IMR-90 (cell line): ENCODE results near the gene PREB. TPM values are rescaled to one million over a fixed set of nuclear protein-coding genes. Genes with fewer than 3 reads are reported as not detected.

Experiments used
- ATAC-seq: fragments of 200-7000 bp; cut with Tn5 transposase; 2 replicates; pipeline ENCODE4 v1.9.1; 2020; ENCODE audit warnings: low read depth, mild to moderate bottlenecking, moderate library complexity
- BruUV-seq: library from RNA; stranded (reverse); fragments of 400-500 nt; replicated peaks from 2 replicates; lab custom pipeline; 2021; lab: Mats Ljungman, UMichigan
- CTCF ChIA-PET: fragments of 300-600 bp; formaldehyde crosslinking; extraction: SDS; loops from one replicate; lab custom pipeline; 2021; ENCODE audit warnings: antibody characterized with exemption; lab: Yijun Ruan, JAX
- POLR2A ChIA-PET: fragments of 300-600 bp; sonication (Branson Sonifier 250); formaldehyde crosslinking; loops from one replicate; lab custom pipeline; 2022; ENCODE audit warnings: antibody characterized with exemption; ENCODE audit not compliant: unreplicated experiment; lab: Charles Lee
- DNase-seq: peaks from one replicate; pipeline ENCODE4 v3.0.0; 2013
- H2AFZ ChIP-seq: replicated peaks from 2 replicates; pipeline ENCODE3; 2013; ENCODE audit warnings: low read length, mild to moderate bottlenecking; ENCODE audit not compliant: poor library complexity
- H2AK5ac ChIP-seq: 2 replicates; pipeline ENCODE4 v1.6.1; 2013; ENCODE audit warnings: low read depth, low read length, inconsistent platforms
- H2AK9ac ChIP-seq: replicated peaks from 2 replicates; pipeline ENCODE3; 2013; ENCODE audit warnings: mild to moderate bottlenecking, low read depth, low read length, moderate library complexity; ENCODE audit not compliant: poor library complexity
- H2BK120ac ChIP-seq: 2 replicates; pipeline ENCODE4 v1.6.1; 2013; ENCODE audit warnings: low read depth, low read length, inconsistent platforms
- H2BK15ac ChIP-seq: 3 replicates; pipeline ENCODE4 v1.6.1; 2013; ENCODE audit warnings: low read depth, low read length, inconsistent platforms
- H2BK20ac ChIP-seq: 2 replicates; pipeline ENCODE4 v1.6.1; 2013; ENCODE audit warnings: low read depth, mild to moderate bottlenecking, inconsistent platforms, low read length, moderate library complexity
- H2BK5ac ChIP-seq: 2 replicates; pipeline ENCODE4 v1.6.1; 2013; ENCODE audit warnings: mild to moderate bottlenecking, low read depth, low read length, inconsistent platforms; ENCODE audit not compliant: poor library complexity, severe bottlenecking
- H3K14ac ChIP-seq: replicated peaks from 2 replicates; pipeline ENCODE4 v1.6.1; 2013; ENCODE audit warnings: low read depth, low read length, inconsistent platforms
- H3K18ac ChIP-seq: 2 replicates; pipeline ENCODE4 v1.6.1; 2013; ENCODE audit warnings: low read depth, low read length, control low read depth
- H3K23ac ChIP-seq: 2 replicates; pipeline ENCODE4 v1.6.1; 2013; ENCODE audit warnings: low read depth, low read length, inconsistent platforms
- H3K27ac ChIP-seq: 2 replicates; pipeline ENCODE4 v1.5.1; 2013; ENCODE audit warnings: mild to moderate bottlenecking, control low read depth, low read length; ENCODE audit not compliant: insufficient read depth
- H3K27me3 ChIP-seq: 2 replicates; pipeline ENCODE4 v1.6.1; 2013; ENCODE audit warnings: low read length; ENCODE audit not compliant: control insufficient read depth, insufficient read depth
- H3K36me3 ChIP-seq: 2 replicates; pipeline ENCODE4 v1.6.1; 2013; ENCODE audit warnings: low read length, mixed read lengths; ENCODE audit not compliant: control insufficient read depth, insufficient read depth
- H3K4ac ChIP-seq: 2 replicates; pipeline ENCODE4 v1.6.1; 2013; ENCODE audit warnings: low read depth, low read length, inconsistent platforms
- H3K4me1 ChIP-seq: 2 replicates; pipeline ENCODE4 v1.6.1; 2013; ENCODE audit warnings: low read length, mixed read lengths; ENCODE audit not compliant: control insufficient read depth, insufficient read depth
- H3K4me2 ChIP-seq: 2 replicates; pipeline ENCODE4 v1.6.1; 2013; ENCODE audit warnings: low read depth, mild to moderate bottlenecking, control low read depth, low read length, moderate library complexity
- H3K4me3 ChIP-seq: 2 replicates; pipeline ENCODE4 v1.5.1; 2013; ENCODE audit warnings: low read depth, mild to moderate bottlenecking, control low read depth, low read length, moderate library complexity; ENCODE audit not compliant: insufficient read depth
- H3K56ac ChIP-seq: 2 replicates; pipeline ENCODE4 v1.6.1; 2013; ENCODE audit warnings: low read length, inconsistent platforms; ENCODE audit not compliant: insufficient read depth; ENCODE audit errors: extremely low read depth
- H3K79me1 ChIP-seq, 2 experiments: 2 replicates each; pipeline ENCODE4 v1.6.1; 2013; ENCODE audit warnings: low read length in 2 of 2, inconsistent platforms in 1 of 2, low read depth in 1 of 2
- H3K9ac ChIP-seq: 2 replicates; pipeline ENCODE4 v1.6.1; 2013; ENCODE audit warnings: low read depth, low read length, control low read depth
- H3K9me1 ChIP-seq: 2 replicates; pipeline ENCODE4 v1.6.1; 2013; ENCODE audit warnings: low read length, inconsistent platforms; ENCODE audit not compliant: insufficient read depth
- H3K9me3 ChIP-seq: 2 replicates; pipeline ENCODE4 v1.6.1; 2013; ENCODE audit warnings: low read length; ENCODE audit not compliant: control insufficient read depth, insufficient read depth
- H4K20me1 ChIP-seq: 2 replicates; pipeline ENCODE4 v1.6.1; 2013; ENCODE audit warnings: low read length, inconsistent platforms; ENCODE audit not compliant: insufficient read depth
- H4K5ac ChIP-seq: 2 replicates; pipeline ENCODE4 v1.6.1; 2013; ENCODE audit warnings: mild to moderate bottlenecking, low read depth, low read length, control low read depth
- H4K8ac ChIP-seq, 2 experiments: 2 replicates each; pipeline ENCODE4 v1.6.1; 2013; ENCODE audit warnings: low read depth in 2 of 2, low read length in 2 of 2, control low read depth in 1 of 2, inconsistent platforms in 1 of 2
- H4K91ac ChIP-seq: 2 replicates; pipeline ENCODE4 v1.6.1; 2013; ENCODE audit warnings: low read depth, low read length, inconsistent platforms; ENCODE audit not compliant: insufficient read depth
- FOS ChIP-seq: fragments of 150-350 bp; IDR thresholded peaks from 2 replicates; pipeline ENCODE4 v1.6.1; 2016; ENCODE audit warnings: low read depth, low read length
- MAFK ChIP-seq: IDR thresholded peaks from 2 replicates; pipeline ENCODE4 v1.6.1; 2012; ENCODE audit warnings: low read depth, low read length, improper control_type of control experiment
- NFE2L2 ChIP-seq: fragments of 150-350 bp; IDR thresholded peaks from 2 replicates; pipeline ENCODE4 v1.6.1; 2016; ENCODE audit warnings: low read depth, mild to moderate bottlenecking, low read length
- POLR2A ChIP-seq: IDR thresholded peaks from 2 replicates; pipeline ENCODE4 v1.6.1; 2012; ENCODE audit warnings: mild to moderate bottlenecking, low read depth, low read length
- USF2 ChIP-seq: fragments of 150-350 bp; IDR thresholded peaks from 2 replicates; pipeline ENCODE4 v1.6.1; 2017; ENCODE audit warnings: mild to moderate bottlenecking, antibody characterized with exemption, low read length, low read depth
- WGBS, 2 experiments: methylation state at CpG; one replicate each; pipeline versions ENCODE4 v1.1.5 to v1.1.7; 2013; ENCODE audit warnings: missing lambda C conversion rate in 2 of 2; ENCODE audit not compliant: insufficient read length in 1 of 2; ENCODE audit errors: extremely low coverage in 2 of 2; 5-methylcytosine and 5-hydroxymethylcytosine counted together
- dilution Hi-C: fragments of 300-500 bp; cut with HindIII; formaldehyde crosslinking; loops from one replicate; pipeline ENCODE4 v1.14.3; 2018; ENCODE audit warnings: low sequenced_read_pairs; ENCODE audit not compliant: unreplicated experiment
- in situ Hi-C: fragments of 300-500 bp; cut with MboI; formaldehyde crosslinking; loops from 3 replicates; pipeline ENCODE4 v1.14.3; 2019; ENCODE audit warnings: low sequenced_read_pairs, inconsistent platforms, mixed read lengths
- intact Hi-C: fragments of 100-400 bp; cut with micrococcal nuclease; formaldehyde crosslinking; loops from 2 replicates; pipeline ENCODE4 v1.10.0; 2022
- polyA plus RNA-seq, 3 experiments: library from polyadenylated mRNA; depleted of rRNA; stranded (reverse); fragments of >200 nt; gene quantifications; 2 replicates each; pipeline ENCODE4 v1.2.3, GENCODE V29; 2012; ENCODE audit warnings: low replicate concordance in 1 of 3
- total RNA-seq: library from RNA; depleted of rRNA; stranded (reverse); fragments of >200 nt; gene quantifications from 2 replicates; pipeline ENCODE4 v1.2.3, GENCODE V29; 2012

The PREB gene
- total and polyA plus RNA-seq, 2 of the 4 experiments (the other 2 are of a cell fraction), result 38.9 to 52.2 TPM

- Histone ChIP-seq H2AK5ac (no peak overlapping the region), H2BK120ac (no peak overlapping the region), H3K23ac (no peak overlapping the region), H4K91ac (no peak overlapping the region), H3K36me3 (peaks cover 13% of the 10 kb centered on the region), H3K4ac (no peak overlapping the region), H3K14ac (no peak overlapping the region), H3K9ac (no peak overlapping the region), H3K4me2 (no peak overlapping the region), H3K18ac (no peak overlapping the region), H2AK9ac (no peak overlapping the region), H4K5ac (no peak overlapping the region), H3K56ac (no peak overlapping the region), H3K9me3 (no peaks in the 10 kb centered on the region), H2BK20ac (no peak overlapping the region), H3K79me1 (peaks cover 14 to 25% of the 10 kb centered on the region in 2 experiments), H2BK15ac (no peak overlapping the region), H3K9me1 (peaks cover 14% of the 10 kb centered on the region), H2AFZ (no peak overlapping the region), H4K20me1 (peaks cover 12% of the 10 kb centered on the region), H3K27ac (no peak overlapping the region), H3K4me3 (no peak overlapping the region), H3K27me3 (peaks cover 15% of the 10 kb centered on the region; the same call in 1 of the 2 replicates), H4K8ac (no peak overlapping the region), H2BK5ac (no peak overlapping the region), H3K4me1 (peaks cover 9% of the 10 kb centered on the region)
- WGBS, 2 experiments, result 77% methylated on average over 2 of the region's 7 CpGs; no CpG with 5 or more reads in 1 of the 2 experiments
- ATAC-seq, result no peak
- DNase-seq, result no peak
- intact Hi-C loops, result no loop called here
- CTCF ChIA-PET, result no interaction called here
- dilution Hi-C loops, result no loop called here
- POLR2A ChIA-PET, result no interaction called here
- BruUV-seq, result no TSS peak
- TF ChIP-seq MAFK (no peak), NFE2L2 (no peak), USF2 (no peak), POLR2A (no peak), FOS (no peak)
- in situ Hi-C loops, result no loop called here
Observed at GRCh38 chr2:27136751-27137150, 2.3 kb upstream of the PREB start.
